GM12892 (cell line): ENCODE results near the gene ATP2B2.

ENCODE experiments used
- POLR2A ChIP-seq: IDR thresholded peaks from 2 replicates; pipeline ENCODE4 v1.6.1; 2011; ENCODE audit warnings: low read depth, low read length, control low read depth
- POLR2AphosphoS5 ChIP-seq: IDR thresholded peaks from 2 replicates; pipeline ENCODE4 v1.6.1; 2011; ENCODE audit warnings: low read depth, low read length, control low read depth
- TAF1 ChIP-seq: IDR thresholded peaks from 2 replicates; pipeline ENCODE4 v1.6.1; 2011; ENCODE audit warnings: low read depth, mild to moderate bottlenecking, control low read depth, low read length, borderline replicate concordance

- no peak for TF ChIP-seq POLR2AphosphoS5
- TF ChIP-seq POLR2A: no peak
- no peak for TF ChIP-seq TAF1
Measured at GRCh38 chr3:10387881-10388609, 117.3 kb downstream of the ATP2B2 start.
